ENCODE data around the gene NUP210. TPM values are rescaled to one million over a fixed set of nuclear protein-coding genes. Genes with fewer than 3 reads are reported as not detected.

NUP210 gene
- total RNA-seq, 1 donor from 2014 or later: 1.4 TPM

GRCh38 chr3:13424141-13424844, 4.2 kb upstream of the NUP210 start:
- Mint-ChIP-seq H3K36me3 (ENCODE audit: unreplicated experiment) (no peaks in the 10 kb centered on the region), H3K9me3 (ENCODE audit: unreplicated experiment) (no peaks in the 10 kb centered on the region), H3K27ac (ENCODE audit: unreplicated experiment) (no peak overlapping the region), H3K27me3 (ENCODE audit: unreplicated experiment) (peaks cover 8% of the 10 kb centered on the region), H3K4me3 (ENCODE audit: unreplicated experiment) (no peak overlapping the region), H3K4me1 (ENCODE audit: unreplicated experiment) (no peaks in the 10 kb centered on the region)
- no peak for DNase-seq (ENCODE audit: extremely low spot score, unreplicated experiment)
- TF ChIP-seq CTCF (IDR thresholded peaks at IDR 0.05): no peak

GRCh38 chr3:13420831-13421765, 976 bp upstream of the NUP210 start:
- H3K4me3 Mint-ChIP-seq (ENCODE audit: unreplicated experiment): peak overlapping the region; percentile 49
- peaks cover 21% of the 10 kb centered on the region for H3K4me1 Mint-ChIP-seq (ENCODE audit: unreplicated experiment)
- H3K27me3 Mint-ChIP-seq (ENCODE audit: unreplicated experiment): peaks cover 5% of the 10 kb centered on the region
- TF ChIP-seq CTCF (IDR thresholded peaks at IDR 0.05): no peak
- no peaks in the 10 kb centered on the region for H3K9me3 Mint-ChIP-seq (ENCODE audit: unreplicated experiment)
- H3K36me3 Mint-ChIP-seq (ENCODE audit: unreplicated experiment): no peaks in the 10 kb centered on the region
- H3K27ac Mint-ChIP-seq (ENCODE audit: unreplicated experiment): no peak overlapping the region
- DNase-seq (ENCODE audit: extremely low spot score, unreplicated experiment): no peak

- peaks cover 5% of the 10 kb centered on the region for H3K27me3 Mint-ChIP-seq (ENCODE audit: unreplicated experiment)
- no peak overlapping the region for H3K4me3 Mint-ChIP-seq (ENCODE audit: unreplicated experiment)
- no peak for TF ChIP-seq CTCF (IDR thresholded peaks at IDR 0.05)
- no peak for DNase-seq (ENCODE audit: extremely low spot score, unreplicated experiment)
- no peaks in the 10 kb centered on the region for H3K36me3 Mint-ChIP-seq (ENCODE audit: unreplicated experiment)
- no peak overlapping the region for H3K27ac Mint-ChIP-seq (ENCODE audit: unreplicated experiment)
- peaks cover 21% of the 10 kb centered on the region for H3K4me1 Mint-ChIP-seq (ENCODE audit: unreplicated experiment)
- no peaks in the 10 kb centered on the region for H3K9me3 Mint-ChIP-seq (ENCODE audit: unreplicated experiment)
These were observed 547 bp downstream of the NUP210 start for GRCh38 chr3:13419505-13420044.

- Mint-ChIP-seq H3K9me3 (ENCODE audit: unreplicated experiment) (no peaks in the 10 kb centered on the region), H3K36me3 (ENCODE audit: unreplicated experiment) (no peaks in the 10 kb centered on the region), H3K4me1 (ENCODE audit: unreplicated experiment) (peaks cover 21% of the 10 kb centered on the region), H3K4me3 (ENCODE audit: unreplicated experiment) (no peak overlapping the region), H3K27me3 (ENCODE audit: unreplicated experiment) (peaks cover 5% of the 10 kb centered on the region), H3K27ac (ENCODE audit: unreplicated experiment) (no peak overlapping the region)
- DNase-seq (ENCODE audit: extremely low spot score, unreplicated experiment): no peak
- TF ChIP-seq CTCF (IDR thresholded peaks at IDR 0.05): no peak
These were observed 2.8 kb downstream of the NUP210 start for GRCh38 chr3:13417166-13417947.
